Activated naive CD4-positive, alpha-beta T cell treated with anti-CD3 and anti-CD28 coated beads for 36 hours (primary cell): Measurements from ENCODE around the gene RASGEF1C. TPM values are rescaled to one million over a fixed set of nuclear protein-coding genes. Genes with fewer than 3 reads are reported as not detected.
A peak's percentile ranks its signal among the peaks of the same experiment; 100 is the strongest.

Experiments
- CTCF ChIA-PET: fragments of 350-600 bp; sonication (Branson Sonifier 250); formaldehyde crosslinking; loops from one replicate; lab custom pipeline; 2021; ENCODE audit warnings: antibody characterized with exemption; lab: Charles Lee
- DNase-seq: peaks from one replicate; pipeline ENCODE4 v3.0.0-alpha.2; 2020
- H3K27ac Mint-ChIP-seq: one replicate; pipeline ENCODE4 v1.8.0; 2021; ENCODE audit warnings: mild to moderate bottlenecking, mixed read lengths
- H3K27me3 Mint-ChIP-seq: one replicate; pipeline ENCODE4 v1.8.0; 2021; ENCODE audit warnings: low read depth, mixed read lengths
- H3K36me3 Mint-ChIP-seq: one replicate; pipeline ENCODE4 v1.8.0; 2021; ENCODE audit warnings: low read depth, mixed read lengths
- H3K4me1 Mint-ChIP-seq: one replicate; pipeline ENCODE4 v1.8.0; 2021; ENCODE audit warnings: low read depth, mixed read lengths
- H3K4me3 Mint-ChIP-seq: one replicate; pipeline ENCODE4 v1.8.0; 2021; ENCODE audit warnings: mild to moderate bottlenecking, moderate library complexity, mixed read lengths
- H3K9me3 Mint-ChIP-seq: one replicate; pipeline ENCODE4 v1.8.0; 2021; ENCODE audit warnings: mixed read lengths
- intact Hi-C: fragments of 100-400 bp; cut with micrococcal nuclease; formaldehyde crosslinking; loops from one replicate; pipeline ENCODE4 v1.15.1; 2023
- total RNA-seq, 2 experiments: library from RNA; stranded (reverse); gene quantifications; one replicate each; pipeline ENCODE4 v1.2.3, GENCODE V29; 2021

RASGEF1C gene
- total RNA-seq, 2 experiments from 2014 or later, result not detected

DNA sequence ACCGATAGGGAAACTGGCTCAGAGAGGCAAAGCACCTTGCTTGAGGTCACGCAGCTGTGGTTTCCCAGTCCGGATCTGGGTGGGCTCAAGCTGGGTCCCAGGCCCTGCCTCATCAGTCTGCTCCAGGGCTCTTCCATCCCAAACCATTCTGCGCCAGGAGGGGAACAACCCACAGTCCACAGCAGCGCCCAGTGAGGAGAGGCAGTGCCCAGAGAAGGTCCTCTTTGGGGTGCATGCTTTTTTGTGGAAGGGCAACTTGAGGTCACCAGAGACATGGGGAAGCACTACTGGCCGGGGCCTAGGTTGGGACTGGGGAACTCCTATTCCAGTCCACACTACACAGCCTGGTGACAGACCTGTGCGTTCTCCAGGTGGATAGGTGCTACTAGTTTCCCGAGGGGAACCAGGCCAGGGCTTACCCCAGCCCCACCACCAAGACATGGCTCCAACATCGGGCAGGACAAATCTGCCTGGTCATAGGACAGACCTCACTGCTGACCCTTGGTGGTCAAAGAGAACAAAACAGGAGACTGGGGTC is 75.0 kb downstream of the RASGEF1C start:
- Mint-ChIP-seq H3K4me1 (peaks cover 8% of the 10 kb centered on the region), H3K4me3 (no peak overlapping the region), H3K27ac (no peak overlapping the region), H3K9me3 (no peaks in the 10 kb centered on the region), H3K27me3 (peaks cover under 1% of the 10 kb centered on the region), H3K36me3 (no peaks in the 10 kb centered on the region)
- CTCF ChIA-PET, result interaction anchor here (1.1 kb wide), 1 partner anchor 181 kb away, joined by 3 read pairs; no protein-coding TSS in a partner anchor
- DNase-seq, result no peak
- intact Hi-C loops, result no loop called here

DNA sequence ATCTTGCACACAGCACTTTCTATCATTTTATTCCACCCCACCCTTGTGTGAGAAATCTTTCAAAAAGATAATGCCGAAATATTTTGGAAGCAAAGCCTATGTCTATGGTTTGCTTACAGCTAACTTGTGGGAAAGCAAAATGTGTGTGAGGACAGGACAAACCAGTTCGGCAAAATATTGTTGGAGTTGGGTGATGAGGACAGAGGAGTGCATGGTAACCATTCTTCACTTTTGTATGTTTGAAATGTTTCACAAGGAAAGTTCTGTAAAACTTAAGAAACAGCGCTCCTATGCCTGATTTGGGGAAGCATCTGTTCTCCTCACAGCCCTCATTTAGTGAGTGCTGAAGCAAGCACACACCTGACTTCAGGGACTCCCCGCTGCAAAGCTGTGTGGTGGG is 75.5 kb downstream of the RASGEF1C start:
- intact Hi-C loops, result no loop called here
- no peaks in the 10 kb centered on the region for H3K36me3 Mint-ChIP-seq
- no peaks in the 10 kb centered on the region for H3K27me3 Mint-ChIP-seq
- H3K4me3 Mint-ChIP-seq, result no peak overlapping the region
- CTCF ChIA-PET, result interaction anchor here (1.1 kb wide), 1 partner anchor 182 kb away, joined by 3 read pairs; no protein-coding TSS in a partner anchor
- no peaks in the 10 kb centered on the region for H3K9me3 Mint-ChIP-seq
- DNase-seq, result no peak
- peaks cover 8% of the 10 kb centered on the region for H3K4me1 Mint-ChIP-seq
- H3K27ac Mint-ChIP-seq, result no peak overlapping the region

DNA sequence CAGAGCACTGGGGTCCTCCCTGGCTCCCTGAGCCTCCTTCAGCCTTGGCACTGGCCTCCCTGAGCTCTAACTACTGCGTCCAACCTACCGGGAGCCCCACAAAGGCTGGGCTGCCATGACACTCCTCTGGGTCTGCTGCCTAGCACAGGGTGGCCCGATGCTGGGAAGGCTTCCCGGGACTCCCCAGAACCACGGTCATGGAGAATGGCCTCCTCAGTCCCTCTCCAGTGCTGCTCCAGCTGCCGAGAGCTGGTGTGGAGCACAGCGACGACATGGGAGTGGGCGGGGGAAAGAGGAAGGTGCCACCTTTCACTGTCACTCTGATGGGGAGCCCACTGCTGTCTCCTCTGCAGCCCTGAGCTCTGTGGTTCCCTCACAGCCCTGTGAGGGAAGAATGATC is 76.0 kb downstream of the RASGEF1C start:
- Mint-ChIP-seq H3K4me3 (no peak overlapping the region), H3K27ac (no peak overlapping the region), H3K4me1 (peaks cover 8% of the 10 kb centered on the region), H3K36me3 (no peaks in the 10 kb centered on the region), H3K9me3 (no peaks in the 10 kb centered on the region), H3K27me3 (no peaks in the 10 kb centered on the region)
- DNase-seq, result no peak
- intact Hi-C loops, result no loop called here
- CTCF ChIA-PET, result interaction anchor here (1.1 kb wide), 1 partner anchor 182 kb away, joined by 3 read pairs; no protein-coding TSS in a partner anchor

DNA sequence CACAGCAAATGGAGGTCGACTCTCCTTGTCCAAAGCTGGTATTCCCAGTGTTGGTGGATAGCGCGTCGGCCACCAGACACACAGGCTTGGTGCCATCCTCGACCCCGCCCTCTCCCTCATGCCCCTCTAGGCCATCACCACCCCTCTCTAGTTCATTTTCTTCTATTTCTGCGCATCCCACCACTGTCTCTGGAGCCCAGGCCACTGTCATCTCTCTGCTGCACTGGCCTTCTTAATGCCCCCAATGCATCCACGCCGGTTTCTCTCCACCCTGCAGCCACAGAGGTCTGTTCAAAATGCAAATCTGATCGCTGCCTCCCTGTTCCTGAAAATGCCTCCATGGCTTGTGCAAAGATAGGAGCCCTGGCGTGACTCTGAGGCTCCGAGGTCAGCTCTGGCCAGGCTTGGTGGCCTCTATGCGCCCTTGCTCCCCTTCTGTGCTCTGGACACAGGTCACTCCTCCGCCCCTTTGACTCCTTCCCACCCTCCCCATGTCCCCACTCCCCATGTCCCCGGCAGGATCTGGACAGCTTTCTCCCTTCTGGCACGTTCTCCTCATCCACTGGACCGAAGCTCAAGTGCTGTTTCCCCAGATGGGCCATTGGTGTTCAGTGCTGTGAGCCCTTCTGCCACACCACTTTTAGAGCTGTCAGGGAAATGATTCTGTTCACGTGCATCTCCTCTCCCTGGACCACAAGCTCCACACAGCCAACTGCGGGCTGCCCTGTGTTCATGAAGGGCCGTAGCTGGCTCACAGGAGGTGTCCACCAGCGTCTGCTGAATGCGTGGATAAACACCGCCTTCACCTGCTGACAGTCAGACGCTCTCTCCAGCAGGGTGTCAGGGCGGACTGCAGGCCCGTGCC is 77.9 kb downstream of the RASGEF1C start:
- peaks cover 8% of the 10 kb centered on the region for H3K4me1 Mint-ChIP-seq
- no peaks in the 10 kb centered on the region for H3K36me3 Mint-ChIP-seq
- H3K4me3 Mint-ChIP-seq, result no peak overlapping the region
- no peak overlapping the region for H3K27ac Mint-ChIP-seq
- no peaks in the 10 kb centered on the region for H3K9me3 Mint-ChIP-seq
- DNase-seq, result no peak
- intact Hi-C loops, result no loop called here
- CTCF ChIA-PET, result interaction anchor here (0.6 to 1.2 kb wide), 2 partner anchors 79 to 197 kb away, joined by 3 to 8 read pairs; no protein-coding TSS in a partner anchor
- peaks cover 8% of the 10 kb centered on the region for H3K27me3 Mint-ChIP-seq

DNA sequence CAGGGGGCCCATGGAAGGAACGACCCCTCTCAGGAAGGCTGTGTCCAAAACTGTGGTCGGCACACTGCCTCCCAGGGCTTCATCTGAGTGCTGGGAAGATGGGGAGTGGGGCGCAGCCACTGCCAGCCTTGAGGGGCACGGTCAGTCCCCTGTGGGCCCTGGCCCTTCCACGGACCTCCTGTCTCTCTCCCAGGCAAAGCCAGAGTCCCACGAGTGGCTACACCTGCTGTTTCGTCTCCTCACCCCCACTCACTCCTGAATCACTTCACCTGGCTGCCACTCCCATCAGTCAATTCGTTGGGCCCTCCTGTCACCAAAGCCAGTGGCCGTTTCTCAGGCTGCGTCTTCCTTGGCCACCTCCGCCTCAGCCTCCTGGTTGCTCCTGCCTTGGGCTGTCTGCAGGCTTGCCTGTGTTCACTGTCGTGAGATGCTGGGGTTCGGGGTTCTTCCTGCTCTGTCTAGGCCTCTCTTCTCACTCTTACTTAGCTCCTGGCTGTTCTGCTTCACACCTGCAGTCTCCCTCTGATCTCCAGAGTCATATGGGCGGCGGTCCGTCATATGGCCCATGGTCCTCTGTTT is 78.6 kb downstream of the RASGEF1C start:
- DNase-seq, result no peak
- peaks cover 7% of the 10 kb centered on the region for H3K4me1 Mint-ChIP-seq
- CTCF ChIA-PET, result interaction anchor here (1.2 kb wide), 1 partner anchor 198 kb away, joined by 3 read pairs; no protein-coding TSS in a partner anchor
- H3K36me3 Mint-ChIP-seq, result no peaks in the 10 kb centered on the region
- no peaks in the 10 kb centered on the region for H3K9me3 Mint-ChIP-seq
- no peak overlapping the region for H3K4me3 Mint-ChIP-seq
- no peak overlapping the region for H3K27ac Mint-ChIP-seq
- H3K27me3 Mint-ChIP-seq, result peaks cover 8% of the 10 kb centered on the region
- intact Hi-C loops, result no loop called here

DNA sequence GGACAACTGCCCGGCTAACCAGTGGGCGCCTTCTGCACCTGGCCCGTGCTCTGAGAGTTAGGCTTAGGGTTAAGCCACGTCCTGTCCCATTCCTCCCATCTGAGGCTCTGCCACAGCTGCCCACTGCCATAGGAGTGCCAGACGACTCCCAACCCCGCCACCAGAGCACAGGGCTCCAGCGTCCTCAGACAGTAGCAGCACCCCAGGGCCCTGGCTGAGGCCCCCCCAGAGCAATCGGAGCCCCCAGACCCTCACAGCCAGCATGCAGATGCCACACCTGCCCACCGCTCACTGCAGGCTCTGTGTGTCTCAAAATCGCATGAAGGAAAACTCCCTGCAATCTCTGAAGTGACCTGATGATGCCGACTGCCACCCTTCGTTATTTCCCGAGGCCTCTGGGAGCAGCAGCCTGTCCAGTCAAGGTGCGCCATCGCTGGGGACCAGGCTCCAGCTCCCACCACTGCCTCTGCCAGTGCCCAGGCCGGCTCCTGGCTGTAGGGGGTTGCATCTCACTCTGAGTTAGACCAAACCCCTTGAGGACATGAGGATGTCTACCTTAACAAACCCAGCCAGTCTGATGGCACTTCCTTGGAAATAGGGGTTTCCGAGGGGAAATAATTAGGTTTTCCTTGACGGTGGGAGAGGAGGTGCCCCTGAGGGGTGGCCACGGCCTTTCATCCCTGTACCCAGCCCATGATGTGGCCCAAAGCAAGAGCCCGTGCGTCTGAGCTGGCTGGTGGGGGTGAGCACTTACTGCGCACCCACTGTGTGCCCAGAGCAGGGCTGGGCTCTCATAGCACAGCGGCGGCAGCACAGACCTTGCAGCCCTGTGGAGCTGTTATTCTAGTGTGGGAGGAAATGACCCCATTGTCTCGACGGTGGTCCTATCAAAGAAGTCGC is 79.5 kb downstream of the RASGEF1C start:
- intact Hi-C loops, result loop anchor here (5.0 kb wide), 2 partner anchors 78 to 343 kb away; partner anchors contain the start of gene RASGEF1C
- no peak for DNase-seq
- CTCF ChIA-PET, result no interaction called here
- Mint-ChIP-seq H3K36me3 (no peaks in the 10 kb centered on the region), H3K27ac (no peak overlapping the region), H3K9me3 (no peaks in the 10 kb centered on the region), H3K4me3 (no peak overlapping the region), H3K27me3 (peaks cover 8% of the 10 kb centered on the region), H3K4me1 (no peaks in the 10 kb centered on the region)

DNA sequence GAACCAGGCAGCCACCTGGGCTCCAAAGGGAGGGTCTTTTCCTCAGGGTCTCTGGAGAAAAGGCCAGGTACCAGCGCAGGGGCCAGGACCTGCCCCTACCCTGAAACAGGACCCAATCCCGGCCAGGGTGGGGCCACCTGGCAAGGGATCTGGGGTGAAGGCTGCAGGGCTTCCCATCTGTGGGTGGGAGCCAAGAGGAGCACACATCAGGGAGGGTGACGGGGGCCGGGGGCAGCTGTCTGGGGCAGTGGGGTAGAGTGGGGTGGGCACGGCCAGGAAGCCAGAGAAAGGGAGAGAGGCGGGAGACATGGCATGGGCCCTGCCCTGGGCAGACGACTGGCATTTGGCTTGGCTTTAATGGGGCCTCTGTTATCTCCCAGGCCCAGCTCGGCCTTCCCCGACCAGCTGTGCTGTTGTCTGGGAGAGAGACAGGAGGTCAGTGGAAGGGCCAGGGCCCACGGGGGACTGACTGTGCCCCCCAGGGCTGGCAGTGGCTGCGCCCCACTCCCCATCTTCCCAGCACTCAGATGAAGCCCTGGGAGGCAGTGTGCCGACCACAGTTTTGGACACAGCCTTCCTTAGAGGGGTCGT is 80.2 kb downstream of the RASGEF1C start:
- no peak for DNase-seq
- H3K36me3 Mint-ChIP-seq, result no peaks in the 10 kb centered on the region
- intact Hi-C loops, result loop anchor here (5.0 kb wide), 2 partner anchors 79 to 344 kb away; partner anchors contain the start of gene RASGEF1C
- H3K4me1 Mint-ChIP-seq, result no peaks in the 10 kb centered on the region
- CTCF ChIA-PET, result interaction anchor here (0.7 to 1.6 kb wide), 2 partner anchors 80 to 1966 kb away, joined by 3 to 5 read pairs; partner anchors contain the start of gene RASGEF1C
- H3K27me3 Mint-ChIP-seq, result peaks cover 9% of the 10 kb centered on the region
- H3K9me3 Mint-ChIP-seq, result no peaks in the 10 kb centered on the region
- H3K4me3 Mint-ChIP-seq, result no peak overlapping the region
- H3K27ac Mint-ChIP-seq, result no peak overlapping the region

DNA sequence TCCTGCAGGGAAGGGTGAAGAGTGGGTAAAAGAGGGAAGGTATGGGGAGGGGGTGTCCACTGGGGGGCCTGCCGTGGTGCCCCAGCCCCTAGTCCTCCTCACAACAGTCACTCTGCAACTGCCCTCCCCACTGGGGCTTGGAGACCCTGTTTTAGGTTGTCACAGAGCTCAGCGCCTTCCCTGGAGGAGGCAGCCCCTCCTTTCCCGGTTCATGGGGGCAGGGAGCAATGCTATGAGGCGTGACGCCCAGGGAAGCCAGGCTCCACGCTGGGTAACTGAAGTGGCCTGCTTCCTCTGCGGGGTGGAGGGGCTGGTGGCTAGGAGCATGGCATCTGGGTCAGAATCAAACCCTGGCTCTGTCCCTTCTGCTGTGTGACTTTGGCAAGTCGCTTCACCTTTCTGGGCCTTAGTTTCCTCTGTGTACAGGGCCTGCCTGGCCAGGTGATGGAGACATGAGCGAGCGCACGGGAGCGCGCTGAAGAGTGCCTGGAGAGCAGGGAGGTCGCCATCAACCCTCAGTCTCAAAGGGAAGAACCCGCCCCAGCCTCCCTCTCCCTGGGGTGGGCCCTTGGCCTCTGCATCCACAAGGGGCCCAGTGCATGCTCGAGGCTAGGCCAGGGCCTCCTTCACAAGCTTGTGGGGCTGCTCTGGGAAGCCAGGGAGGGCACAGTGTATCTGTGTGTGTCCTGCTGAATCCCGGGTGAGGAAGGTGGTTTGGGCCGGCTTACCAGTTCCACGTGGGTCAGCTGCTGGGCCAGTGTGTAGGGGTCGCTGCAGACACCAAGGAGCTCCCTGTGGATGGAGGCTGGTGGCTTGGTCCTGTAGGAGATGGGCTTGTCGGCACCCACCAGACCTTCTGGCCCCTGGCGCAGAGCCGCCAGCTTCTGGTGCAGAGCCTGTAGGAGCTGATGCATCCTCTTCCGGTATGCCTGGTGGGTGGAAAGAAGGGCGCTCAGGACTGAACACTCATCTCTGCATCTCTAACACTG is 81.0 kb downstream of the RASGEF1C start:
- Mint-ChIP-seq H3K4me1 (no peaks in the 10 kb centered on the region), H3K4me3 (no peak overlapping the region), H3K27me3 (peaks cover 11% of the 10 kb centered on the region), H3K36me3 (no peaks in the 10 kb centered on the region), H3K9me3 (no peaks in the 10 kb centered on the region), H3K27ac (no peak overlapping the region)
- DNase-seq, result no peak
- CTCF ChIA-PET, result interaction anchor here (0.7 to 1.6 kb wide), 2 partner anchors 81 to 1965 kb away, joined by 3 to 5 read pairs; partner anchors contain the start of gene RASGEF1C
- intact Hi-C loops, result loop anchor here (1.0 to 5.0 kb wide), 4 partner anchors 79 to 344 kb away; partner anchors contain the start of gene RASGEF1C

DNA sequence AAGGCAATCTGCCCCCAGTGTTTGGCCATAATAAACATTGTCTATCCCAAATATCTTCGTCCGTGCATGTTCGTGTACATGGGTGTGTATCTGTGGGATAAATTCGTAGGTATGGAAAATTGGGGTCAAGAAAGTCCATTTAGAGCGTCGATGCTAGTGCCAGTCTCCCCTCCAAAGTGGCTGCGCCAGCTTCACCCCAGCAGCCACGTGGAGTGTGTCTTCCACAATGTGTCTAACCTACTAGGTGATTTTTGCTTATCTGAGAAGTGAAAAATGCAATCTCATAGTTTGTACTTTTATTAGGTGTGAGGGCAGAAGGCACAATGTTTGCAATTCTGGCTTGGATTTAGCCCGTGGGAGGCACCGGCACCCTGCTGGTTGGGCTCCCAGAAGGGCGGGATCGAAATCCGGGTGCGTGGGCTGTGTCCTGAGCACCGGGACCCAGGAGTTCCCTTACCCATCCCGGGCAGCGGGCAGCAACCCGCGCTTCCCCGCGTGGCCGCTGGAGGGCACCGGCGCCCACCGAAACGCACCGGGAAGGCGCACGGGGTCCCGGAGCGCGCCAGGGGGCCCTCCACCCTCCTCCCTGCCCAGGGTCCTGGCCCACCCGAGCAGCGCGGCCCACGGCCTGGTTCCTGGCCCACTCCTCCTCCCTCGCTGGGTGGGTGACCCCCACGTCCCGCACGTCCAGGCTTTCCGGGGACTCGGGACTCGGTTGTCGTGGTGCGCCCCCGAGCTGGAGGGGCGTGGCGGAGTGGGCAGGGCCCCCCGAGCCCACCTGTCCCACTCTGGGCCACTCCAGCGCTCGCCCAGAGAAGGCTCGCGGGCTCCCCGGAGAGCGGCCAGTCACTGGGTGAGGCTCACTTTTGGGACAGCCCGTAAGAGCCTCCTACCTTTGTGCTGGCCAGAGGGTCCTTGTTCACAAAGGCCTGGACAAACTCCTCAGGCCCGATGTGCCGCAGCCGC is 82.0 kb downstream of the RASGEF1C start:
- DNase-seq, result peak; percentile 38

More for the DNA sequence above, 82.0 kb downstream of the RASGEF1C start:
- no peaks in the 10 kb centered on the region for H3K4me1 Mint-ChIP-seq
- H3K4me3 Mint-ChIP-seq, result no peak overlapping the region
- H3K27ac Mint-ChIP-seq, result no peak overlapping the region
- no peaks in the 10 kb centered on the region for H3K36me3 Mint-ChIP-seq
- no peaks in the 10 kb centered on the region for H3K9me3 Mint-ChIP-seq
- CTCF ChIA-PET, result interaction anchor here (1.1 to 1.6 kb wide), 2 partner anchors 82 to 101 kb away, joined by 5 to 6 read pairs; partner anchors contain the start of gene RASGEF1C
- intact Hi-C loops, result loop anchor here (1.0 to 5.0 kb wide), 4 partner anchors 80 to 345 kb away; partner anchors contain the start of gene RASGEF1C
- H3K27me3 Mint-ChIP-seq, result peaks cover 12% of the 10 kb centered on the region
